Activated CD4-positive, alpha-beta T cell treated with anti-CD3 and anti-CD28 coated beads, Interleukin-2, amount 10 ng/mL, durations not matched to agents 24 days and 14 days (primary cell): Measurements from ENCODE around the gene RFC1. TPM values are rescaled to one million over a fixed set of nuclear protein-coding genes. Genes with fewer than 3 reads are reported as not detected.
"Not testable (repeated sequence)": the region's sequence is repeated elsewhere in the genome, so short reads cannot be mapped to it uniquely, and the experiment has no call there.

Experiments
- DNase-seq: peaks from one replicate; pipeline ENCODE4 v3.0.0; 2022
- H3K27ac Mint-ChIP-seq: one replicate; pipeline ENCODE4 v1.8.0; 2022; ENCODE audit warnings: mild to moderate bottlenecking, mixed read lengths
- H3K27me3 Mint-ChIP-seq: one replicate; pipeline ENCODE4 v1.8.0; 2022; ENCODE audit warnings: mixed read lengths
- H3K36me3 Mint-ChIP-seq: one replicate; pipeline ENCODE4 v1.8.0; 2022; ENCODE audit warnings: low read depth, mild to moderate bottlenecking, mixed read lengths
- H3K4me1 Mint-ChIP-seq: one replicate; pipeline ENCODE4 v1.8.0; 2021; ENCODE audit warnings: mixed read lengths
- H3K4me3 Mint-ChIP-seq: one replicate; pipeline ENCODE4 v1.8.0; 2022; ENCODE audit warnings: mild to moderate bottlenecking, moderate library complexity, mixed read lengths
- H3K9me3 Mint-ChIP-seq: one replicate; pipeline ENCODE4 v1.8.0; 2021; ENCODE audit warnings: mixed read lengths
- intact Hi-C: fragments of 100-400 bp; cut with micrococcal nuclease; formaldehyde crosslinking; loops from one replicate; pipeline ENCODE4 v1.15.1; 2023
- total RNA-seq: library from RNA; stranded (reverse); gene quantifications from 2 replicates; pipeline ENCODE4 v1.2.3, GENCODE V29; 2022

The RFC1 gene
- total RNA-seq, 1 donor from 2014 or later = 83.0 TPM

DNA sequence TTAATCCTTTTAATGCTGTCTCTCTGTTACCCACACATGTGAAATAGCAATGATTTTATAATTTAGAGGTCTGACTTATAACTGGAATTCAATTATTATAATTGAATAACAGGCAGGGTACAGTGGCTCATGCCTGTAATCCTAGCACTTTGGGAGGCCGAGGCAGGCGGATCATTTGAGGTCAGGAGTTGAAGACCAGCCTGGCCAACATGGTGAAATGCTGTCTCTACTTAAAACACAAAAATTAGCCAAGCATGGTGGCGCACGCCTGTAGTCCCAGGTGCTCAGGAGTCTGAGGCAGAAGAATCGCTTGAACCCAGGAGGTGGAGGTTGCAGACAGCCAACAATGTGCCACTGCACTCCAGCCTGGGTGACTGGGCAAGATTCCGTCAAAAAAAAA is 88.5 kb downstream of the RFC1 start:
- H3K27ac Mint-ChIP-seq, DNase-seq, H3K9me3 Mint-ChIP-seq, intact Hi-C loops, H3K36me3 Mint-ChIP-seq, H3K27me3 Mint-ChIP-seq, H3K4me3 Mint-ChIP-seq, H3K4me1 Mint-ChIP-seq: not testable (repeated sequence)

DNA sequence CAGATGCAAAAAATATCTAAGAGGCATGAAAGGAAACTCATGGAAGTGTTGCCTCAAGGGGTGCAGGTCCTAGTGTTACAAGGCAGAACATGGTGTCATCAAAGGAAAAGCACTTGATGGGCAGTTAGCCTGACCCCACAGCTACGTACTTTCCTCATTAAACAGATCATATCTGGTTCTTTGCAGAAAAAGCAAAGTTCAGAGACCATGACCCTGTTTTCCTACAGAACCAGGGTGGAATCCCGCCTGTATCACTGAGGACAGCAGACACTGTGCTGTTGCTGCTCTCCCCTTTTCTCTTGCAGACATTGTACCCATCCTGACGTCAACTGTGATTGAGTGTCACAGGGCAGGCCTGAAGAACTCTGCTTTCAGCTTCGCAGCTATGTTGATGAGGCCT is 91.7 kb downstream of the RFC1 start:
- intact Hi-C loops = no loop called here
- DNase-seq = no peak
- peaks cover 5% of the 10 kb centered on the region for H3K36me3 Mint-ChIP-seq
- H3K9me3 Mint-ChIP-seq = no peaks in the 10 kb centered on the region
- no peaks in the 10 kb centered on the region for H3K27me3 Mint-ChIP-seq
- H3K27ac Mint-ChIP-seq = no peak overlapping the region
- H3K4me1 Mint-ChIP-seq = no peaks in the 10 kb centered on the region
- no peak overlapping the region for H3K4me3 Mint-ChIP-seq

DNA sequence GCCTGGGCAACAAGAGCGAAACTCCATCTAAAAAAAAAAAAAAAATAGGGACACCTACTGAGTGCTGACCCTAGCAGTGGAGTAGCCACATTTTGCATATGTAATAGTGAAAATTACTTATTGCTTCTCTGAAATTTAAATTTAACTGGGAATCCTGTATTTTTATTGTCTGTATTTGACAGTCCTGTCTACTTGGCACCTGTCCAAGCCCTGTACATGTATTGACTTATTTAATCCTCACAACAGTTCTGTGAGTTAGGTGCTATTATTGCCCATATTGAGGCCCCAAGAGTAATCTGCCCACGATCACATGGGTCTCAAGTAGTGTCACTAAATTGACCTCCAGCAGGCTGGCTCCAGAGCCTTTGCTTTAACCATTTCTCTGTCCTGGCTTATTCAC is 102.3 kb downstream of the RFC1 start:
- no peak for DNase-seq
- Mint-ChIP-seq H3K27ac (no peak overlapping the region), H3K27me3 (no peaks in the 10 kb centered on the region), H3K4me1 (no peaks in the 10 kb centered on the region), H3K4me3 (no peak overlapping the region), H3K36me3 (peaks cover 1% of the 10 kb centered on the region), H3K9me3 (no peaks in the 10 kb centered on the region)
- intact Hi-C loops = no loop called here

DNA sequence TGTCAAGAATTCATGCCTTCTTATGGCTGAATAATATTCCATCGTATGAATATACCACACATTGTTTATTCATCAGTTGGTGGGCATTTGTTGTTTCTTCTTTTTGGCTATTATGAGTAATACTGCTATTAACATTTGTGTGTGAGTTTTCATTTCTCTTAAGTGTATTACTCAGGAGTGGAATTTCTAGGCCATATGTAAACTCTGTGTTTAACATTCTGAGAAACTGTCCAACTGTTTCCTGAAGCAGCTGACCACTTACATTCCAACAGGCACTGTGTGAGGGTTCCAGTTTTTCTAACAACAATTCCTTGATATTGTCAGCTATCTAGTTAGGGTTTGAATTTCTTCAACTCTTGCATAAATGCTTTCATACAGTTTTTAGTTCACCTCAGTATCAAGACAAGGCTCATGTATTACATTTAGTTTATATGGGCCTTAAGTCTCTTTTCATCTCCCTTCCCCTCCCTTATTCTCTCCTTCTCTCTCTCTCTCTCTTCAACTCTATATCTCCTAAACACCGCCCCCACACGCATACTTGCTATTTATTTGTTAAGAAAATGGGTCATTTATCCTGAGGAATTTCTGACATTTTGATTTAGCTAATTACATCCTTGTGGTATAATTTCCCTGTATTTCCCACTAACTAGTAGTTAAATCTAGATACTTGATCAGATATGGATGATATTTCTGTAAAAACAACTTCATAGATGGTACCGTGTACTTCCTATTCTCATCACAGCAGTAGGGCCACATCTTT is 106.4 kb downstream of the RFC1 start:
- Mint-ChIP-seq H3K4me3 (no peak overlapping the region), H3K27ac (no peak overlapping the region), H3K9me3 (no peaks in the 10 kb centered on the region), H3K4me1 (no peaks in the 10 kb centered on the region), H3K36me3 (peaks cover 1% of the 10 kb centered on the region), H3K27me3 (no peaks in the 10 kb centered on the region)
- intact Hi-C loops = no loop called here
- DNase-seq = no peak

DNA sequence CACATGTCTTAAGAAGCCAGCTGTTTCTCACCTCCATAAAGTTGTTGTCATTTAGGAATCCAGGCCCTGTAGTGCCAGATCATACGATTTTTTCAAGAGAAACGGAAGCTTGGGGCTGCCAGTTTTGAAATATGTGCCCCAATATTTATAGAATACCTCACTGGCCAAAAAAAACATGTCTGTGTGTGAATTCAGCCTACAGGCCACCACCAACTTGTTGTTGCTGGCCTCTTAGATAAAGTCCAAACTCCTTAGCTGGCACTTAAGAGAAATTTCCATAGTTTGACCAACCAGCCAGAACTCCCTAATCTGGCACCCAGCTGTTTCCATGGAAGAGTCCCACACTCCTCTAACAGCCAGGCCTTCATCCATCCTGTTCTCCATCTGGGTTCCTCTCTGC is 109.7 kb downstream of the RFC1 start:
- peaks cover 1% of the 10 kb centered on the region for H3K36me3 Mint-ChIP-seq
- no peak overlapping the region for H3K4me3 Mint-ChIP-seq
- H3K9me3 Mint-ChIP-seq = no peaks in the 10 kb centered on the region
- H3K27ac Mint-ChIP-seq = no peak overlapping the region
- intact Hi-C loops = no loop called here
- H3K4me1 Mint-ChIP-seq = no peaks in the 10 kb centered on the region
- DNase-seq = no peak
- no peaks in the 10 kb centered on the region for H3K27me3 Mint-ChIP-seq

DNA sequence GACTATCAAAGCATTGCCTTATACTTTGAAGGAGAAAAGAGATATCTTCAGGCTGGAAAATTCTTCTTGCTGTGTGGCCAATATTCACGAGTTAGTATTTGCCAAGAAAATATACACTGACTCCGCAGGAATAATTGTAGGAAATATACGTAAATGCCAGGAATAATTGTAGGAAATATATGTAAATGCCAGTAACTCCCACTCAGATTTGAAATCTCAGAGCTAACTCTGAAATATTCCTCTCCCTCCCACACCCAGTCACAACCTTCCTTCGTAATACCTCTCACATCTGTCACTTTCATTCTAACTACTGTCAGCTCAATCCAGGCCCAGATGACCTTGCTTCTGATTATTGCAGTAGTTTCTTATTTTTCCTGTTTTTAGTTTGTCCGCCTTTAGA is 110.3 kb downstream of the RFC1 start:
- no peak for DNase-seq
- intact Hi-C loops = no loop called here
- Mint-ChIP-seq H3K9me3 (no peaks in the 10 kb centered on the region), H3K4me1 (no peaks in the 10 kb centered on the region), H3K4me3 (no peak overlapping the region), H3K27me3 (no peaks in the 10 kb centered on the region), H3K27ac (no peak overlapping the region), H3K36me3 (peaks cover 1% of the 10 kb centered on the region)

DNA sequence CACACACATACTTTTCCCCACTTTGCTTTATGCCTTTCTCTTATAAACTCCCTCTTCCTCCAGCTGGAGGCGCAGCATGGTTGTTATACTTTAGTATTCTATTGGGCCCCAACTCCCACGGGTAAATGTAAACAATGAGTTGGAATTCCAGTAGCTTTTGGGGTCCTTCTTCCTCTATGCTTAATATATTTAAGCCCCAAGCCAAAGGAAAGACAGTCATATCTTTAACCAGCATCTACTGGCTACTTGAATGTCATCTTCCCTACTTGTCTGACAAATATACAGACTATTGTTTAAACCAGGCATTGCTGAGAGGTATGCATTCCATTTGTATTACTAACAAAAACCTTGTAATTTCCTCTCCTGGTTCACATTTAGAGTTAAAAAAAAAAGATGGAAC is 110.9 kb downstream of the RFC1 start:
- Mint-ChIP-seq H3K27me3 (no peaks in the 10 kb centered on the region), H3K27ac (no peak overlapping the region), H3K4me3 (no peak overlapping the region), H3K9me3 (peaks cover 2% of the 10 kb centered on the region), H3K4me1 (no peaks in the 10 kb centered on the region), H3K36me3 (peaks cover 1% of the 10 kb centered on the region)
- intact Hi-C loops = no loop called here
- no peak for DNase-seq

DNA sequence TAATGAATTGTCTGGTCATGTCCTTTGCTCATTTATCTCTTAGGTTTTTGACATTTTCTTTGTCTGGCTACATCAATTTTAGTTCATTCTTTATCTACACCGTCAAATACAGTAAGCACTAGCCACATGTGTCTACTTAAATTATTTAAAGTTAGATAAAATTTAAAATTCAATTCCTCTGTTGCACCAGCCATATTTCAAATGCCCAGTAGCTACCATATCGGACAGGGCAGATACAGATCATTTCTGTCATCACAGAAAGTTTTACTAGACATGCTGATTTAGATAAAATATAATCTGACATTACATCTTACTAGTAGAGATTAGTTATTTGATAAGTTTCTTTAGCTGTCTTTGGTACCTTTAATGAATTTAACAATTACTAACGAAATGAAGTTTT is 122.7 kb downstream of the RFC1 start:
- no peak overlapping the region for H3K4me3 Mint-ChIP-seq
- peaks cover 2% of the 10 kb centered on the region for H3K36me3 Mint-ChIP-seq
- no peaks in the 10 kb centered on the region for H3K27me3 Mint-ChIP-seq
- no peak for DNase-seq
- no peak overlapping the region for H3K27ac Mint-ChIP-seq
- H3K4me1 Mint-ChIP-seq = no peaks in the 10 kb centered on the region
- peaks cover 4% of the 10 kb centered on the region for H3K9me3 Mint-ChIP-seq
- intact Hi-C loops = no loop called here

Other genes starting within 250 kb of the RFC1 start
- gene WDR19, start 183.8 kb downstream of the RFC1 start, total RNA-seq = 12.1 and 15.6 TPM in 2 replicates
- not detected in 2 replicates for gene KLB, start 40.6 kb upstream of the RFC1 start, total RNA-seq
- 1,785 and 1,789 TPM in 2 replicates for gene RPL9, start 92.6 kb upstream of the RFC1 start, total RNA-seq
- 27.7 and 29.2 TPM in 2 replicates for gene LIAS, start 92.7 kb upstream of the RFC1 start, total RNA-seq
- gene UGDH, start 161.1 kb upstream of the RFC1 start, total RNA-seq = 23.1 and 29.2 TPM in 2 replicates